Dedifferentiated amniotic fluid mesenchymal stem cell (primary cell): Measurements from ENCODE around the gene RFXAP.

Source experiments
- DNase-seq: peaks from one replicate; pipeline ENCODE4 v3.0.0-alpha.2; 2016; ENCODE audit errors: extremely low spot score

RFXAP gene

GRCh38 chr13:36870050-36870692, 51.1 kb downstream of the RFXAP start:
- DNase-seq, result no peak

- DNase-seq, result no peak
These were observed 53.6 kb downstream of the RFXAP start for GRCh38 chr13:36872621-36873020.

GRCh38 chr13:36875431-36875830, 56.4 kb downstream of the RFXAP start:
- DNase-seq, result no peak

- no peak for DNase-seq
These were observed 56.9 kb downstream of the RFXAP start for GRCh38 chr13:36875961-36876360.
